Activated CD8-positive, alpha-beta memory T cell treated with anti-CD3 and anti-CD28 coated beads, Interleukin-2, amount 50 U/mL, for 4 hours (primary cell): Measurements from ENCODE around the gene DUSP9.

Experiments
- DNase-seq: peaks from one replicate; pipeline ENCODE4 v3.0.0-alpha.2; 2020

The DUSP9 gene

GRCh38 chrX:153637121-153638040, 9.6 kb upstream of the DUSP9 start:
- no peak for DNase-seq

- no peak for DNase-seq
Observed at GRCh38 chrX:153638041-153638371, 9.0 kb upstream of the DUSP9 start.

GRCh38 chrX:153638436-153639176, 8.4 kb upstream of the DUSP9 start:
- no peak for DNase-seq

GRCh38 chrX:153639177-153640044, 7.6 kb upstream of the DUSP9 start:
- DNase-seq, result no peak

- no peak for DNase-seq
Observed at GRCh38 chrX:153640045-153640686, 6.8 kb upstream of the DUSP9 start.

GRCh38 chrX:153640736-153641575, 6.0 kb upstream of the DUSP9 start:
- DNase-seq, result no peak

- DNase-seq, result no peak
Observed at GRCh38 chrX:153641627-153642026, 5.4 kb upstream of the DUSP9 start.

GRCh38 chrX:153642051-153642654, 4.8 kb upstream of the DUSP9 start:
- no peak for DNase-seq

GRCh38 chrX:153642655-153643430, 4.2 kb upstream of the DUSP9 start:
- no peak for DNase-seq

- no peak for DNase-seq
Observed at GRCh38 chrX:153643431-153644351, 3.3 kb upstream of the DUSP9 start.

GRCh38 chrX:153644356-153645125, 2.5 kb upstream of the DUSP9 start:
- no peak for DNase-seq

GRCh38 chrX:153645151-153645550, 1.9 kb upstream of the DUSP9 start:
- no peak for DNase-seq

- DNase-seq, result no peak
Observed at GRCh38 chrX:153645921-153646488, 998 bp upstream of the DUSP9 start.

GRCh38 chrX:153647461-153648357, 706 bp downstream of the DUSP9 start:
- DNase-seq, result peak; percentile 14

GRCh38 chrX:153648358-153649177, 1.6 kb downstream of the DUSP9 start:
- no peak for DNase-seq
